ENCODE results near the gene CD40.

GRCh38 chr20:46114449-46114848 is 3.7 kb upstream of the CD40 start:
- TF ChIP-seq CTCF (conservative IDR thresholded peaks at IDR 0.05 in 1 of 2, IDR thresholded peaks at IDR 0.05 in 1 of 2; ENCODE audit: low read depth in 1 of 2, low read length in 2 of 2) (no peak), EZH2 (IDR thresholded peaks at IDR 0.05; ENCODE audit: low read length, missing control alignments) (no peak)
